PC-3 (cell line): ENCODE results near the gene CCNK.

ENCODE experiments used
- EZH2 ChIP-seq: fragments of 300-600 bp; sonication (generic); IDR thresholded peaks from one replicate; pipeline ENCODE4 v1.6.1; 2017; ENCODE audit warnings: antibody characterized with exemption, mild to moderate bottlenecking, low read length; ENCODE audit not compliant: unreplicated experiment
- TF ChIP-seq, protein P1 (sequence below): fragments of 300-600 bp; sonication (generic); conservative IDR thresholded peaks from 2 replicates; pipeline ENCODE4 v1.5.1; 2017; ENCODE audit warnings: antibody characterized with exemption, low read depth, mild to moderate bottlenecking, low read length

- TF ChIP-seq, protein P1, sequence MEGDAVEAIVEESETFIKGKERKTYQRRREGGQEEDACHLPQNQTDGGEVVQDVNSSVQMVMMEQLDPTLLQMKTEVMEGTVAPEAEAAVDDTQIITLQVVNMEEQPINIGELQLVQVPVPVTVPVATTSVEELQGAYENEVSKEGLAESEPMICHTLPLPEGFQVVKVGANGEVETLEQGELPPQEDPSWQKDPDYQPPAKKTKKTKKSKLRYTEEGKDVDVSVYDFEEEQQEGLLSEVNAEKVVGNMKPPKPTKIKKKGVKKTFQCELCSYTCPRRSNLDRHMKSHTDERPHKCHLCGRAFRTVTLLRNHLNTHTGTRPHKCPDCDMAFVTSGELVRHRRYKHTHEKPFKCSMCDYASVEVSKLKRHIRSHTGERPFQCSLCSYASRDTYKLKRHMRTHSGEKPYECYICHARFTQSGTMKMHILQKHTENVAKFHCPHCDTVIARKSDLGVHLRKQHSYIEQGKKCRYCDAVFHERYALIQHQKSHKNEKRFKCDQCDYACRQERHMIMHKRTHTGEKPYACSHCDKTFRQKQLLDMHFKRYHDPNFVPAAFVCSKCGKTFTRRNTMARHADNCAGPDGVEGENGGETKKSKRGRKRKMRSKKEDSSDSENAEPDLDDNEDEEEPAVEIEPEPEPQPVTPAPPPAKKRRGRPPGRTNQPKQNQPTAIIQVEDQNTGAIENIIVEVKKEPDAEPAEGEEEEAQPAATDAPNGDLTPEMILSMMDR = no peak
- no peak for TF ChIP-seq EZH2
These were observed 27.9 kb downstream of the CCNK start for GRCh38 chr14:99508896-99509629.
